ENCODE measurements around the gene UNC45B. TPM values are rescaled to one million over a fixed set of nuclear protein-coding genes. Genes with fewer than 3 reads are reported as not detected.

Gene UNC45B
- total RNA-seq, 1 experiment from 2014 or later: 0.22 TPM

DNA sequence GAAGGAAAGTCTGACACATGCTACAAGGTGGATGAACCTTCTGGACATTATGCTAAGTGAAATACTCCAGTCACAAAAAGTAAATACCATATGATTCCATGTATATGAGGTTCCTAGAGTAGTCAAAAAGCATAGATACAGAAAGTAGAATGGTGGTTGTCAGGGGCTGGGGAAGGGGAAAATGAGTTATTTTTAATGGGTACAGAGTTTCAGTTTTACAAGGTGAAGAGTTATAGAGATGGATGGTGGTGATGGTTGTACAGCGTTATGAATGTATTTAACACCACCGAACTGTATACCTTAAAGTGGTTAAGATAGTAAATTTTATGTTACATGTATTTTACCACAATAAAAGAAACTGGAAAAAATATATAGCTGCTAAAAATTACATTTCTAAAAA, 45.9 kb upstream of the UNC45B start:
- Histone ChIP-seq H2BK120ac (ENCODE audit: low read depth, low read length, poor library complexity, severe bottlenecking) (no peak overlapping the region), H3K79me2 (ENCODE audit: insufficient read depth, low read length) (no peaks in the 10 kb centered on the region), H2BK20ac (ENCODE audit: low read depth, low read length, poor library complexity, severe bottlenecking) (no peak overlapping the region), H4K8ac (replicated peaks; ENCODE audit: insufficient read length, low read depth, low read length) (no peak overlapping the region), H4K91ac (ENCODE audit: insufficient read length, low read depth, low read length) (no peak overlapping the region), H3K27me3 (ENCODE audit: insufficient read depth, low read length) (no peaks in the 10 kb centered on the region), H3K23ac (ENCODE audit: insufficient read length, low read depth, low read length) (no peak overlapping the region), H3K79me1 (ENCODE audit: insufficient read depth, low read depth, low read length, poor library complexity, severe bottlenecking) (no peaks in the 10 kb centered on the region), H3K9me3 (ENCODE audit: control insufficient read depth, low read depth, low read length) (no peaks in the 10 kb centered on the region), H3K56ac (ENCODE audit: insufficient read length, low read depth, low read length) (no peak overlapping the region), H3K14ac (ENCODE audit: insufficient read depth, low read length) (no peak overlapping the region), H4K20me1 (ENCODE audit: control insufficient read depth, insufficient read depth, insufficient read length) (no peaks in the 10 kb centered on the region), H3K27ac (ENCODE audit: insufficient read length, low read depth, low read length) (no peak overlapping the region), H2AK5ac (ENCODE audit: insufficient read length, low read length) (no peak overlapping the region), H4K5ac (ENCODE audit: insufficient read length, low read depth, low read length) (no peak overlapping the region), H3K9ac (ENCODE audit: extremely low read depth, insufficient read length, low read length) (no peak overlapping the region), H2BK12ac (ENCODE audit: insufficient read length, low read depth, low read length) (no peak overlapping the region), H3T11ph (ENCODE audit: low read length) (no peak overlapping the region), H3K4me2 (ENCODE audit: insufficient read depth, insufficient read length, low read length) (no peak overlapping the region), H3K23me2 (ENCODE audit: insufficient read length, low read depth, low read length, poor library complexity, severe bottlenecking) (no peaks in the 10 kb centered on the region), H2BK15ac (ENCODE audit: low read depth, low read length) (no peak overlapping the region), H3K4ac (ENCODE audit: low read depth, low read length) (no peak overlapping the region), H2AFZ (ENCODE audit: low read length) (no peak overlapping the region), H3K4me1 (ENCODE audit: insufficient read depth, low read length) (no peaks in the 10 kb centered on the region), H2BK5ac (ENCODE audit: insufficient read length, low read length) (no peak overlapping the region), H3K18ac (ENCODE audit: insufficient read length, low read depth, low read length) (no peak overlapping the region)
- no CpG with 5 or more reads among the region's 2 CpGs for WGBS (ENCODE audit: extremely low coverage, insufficient read length, low lambda C conversion rate)
- Mint-ChIP-seq H3K9me3 (no peaks in the 10 kb centered on the region), H3K4me3 (no peak overlapping the region), H3K27me3 (ENCODE audit: low read depth) (no peaks in the 10 kb centered on the region), H3K4me1 (no peaks in the 10 kb centered on the region), H3K36me3 (ENCODE audit: insufficient read depth in 1 of 3, low read depth in 3 of 3) (peaks cover 2 to 51% (median 47%) of the 10 kb centered on the region in 3 experiments; a peak in 6 of 7 replicates), H3K27ac (no peak overlapping the region)
- no peak for DNase-seq
- TF ChIP-seq, protein P1, sequence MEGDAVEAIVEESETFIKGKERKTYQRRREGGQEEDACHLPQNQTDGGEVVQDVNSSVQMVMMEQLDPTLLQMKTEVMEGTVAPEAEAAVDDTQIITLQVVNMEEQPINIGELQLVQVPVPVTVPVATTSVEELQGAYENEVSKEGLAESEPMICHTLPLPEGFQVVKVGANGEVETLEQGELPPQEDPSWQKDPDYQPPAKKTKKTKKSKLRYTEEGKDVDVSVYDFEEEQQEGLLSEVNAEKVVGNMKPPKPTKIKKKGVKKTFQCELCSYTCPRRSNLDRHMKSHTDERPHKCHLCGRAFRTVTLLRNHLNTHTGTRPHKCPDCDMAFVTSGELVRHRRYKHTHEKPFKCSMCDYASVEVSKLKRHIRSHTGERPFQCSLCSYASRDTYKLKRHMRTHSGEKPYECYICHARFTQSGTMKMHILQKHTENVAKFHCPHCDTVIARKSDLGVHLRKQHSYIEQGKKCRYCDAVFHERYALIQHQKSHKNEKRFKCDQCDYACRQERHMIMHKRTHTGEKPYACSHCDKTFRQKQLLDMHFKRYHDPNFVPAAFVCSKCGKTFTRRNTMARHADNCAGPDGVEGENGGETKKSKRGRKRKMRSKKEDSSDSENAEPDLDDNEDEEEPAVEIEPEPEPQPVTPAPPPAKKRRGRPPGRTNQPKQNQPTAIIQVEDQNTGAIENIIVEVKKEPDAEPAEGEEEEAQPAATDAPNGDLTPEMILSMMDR (conservative IDR thresholded peaks at IDR 0.05): no peak

Data from H9 (cell line).